SU-DHL-6 (cell line): ENCODE measurements around the gene RNF152.

Source experiments
- H2AFZ ChIP-seq: fragments of 200-600 bp; sonication (generic); 2 replicates; pipeline ENCODE4 v1.6.1; 2014; ENCODE audit warnings: low read depth, mild to moderate bottlenecking, moderate library complexity, mixed read lengths, antibody characterized with exemption, low read length; ENCODE audit not compliant: severe bottlenecking
- H3F3A ChIP-seq: fragments of 200-600 bp; shearing (Covaris generic); 2 replicates; pipeline ENCODE4 v1.6.0; 2016; ENCODE audit warnings: antibody characterized with exemption, mild to moderate bottlenecking; ENCODE audit not compliant: insufficient read depth
- H3K27ac ChIP-seq: fragments of 200-600 bp; sonication (generic); 2 replicates; pipeline ENCODE4 v1.5.1; 2016; ENCODE audit warnings: low read depth, mild to moderate bottlenecking, low read length, moderate library complexity, mixed read lengths
- H3K27me3 ChIP-seq: fragments of 200-600 bp; sonication (generic), shearing (Covaris generic); 2 replicates; pipeline ENCODE4 v1.6.0; 2014; ENCODE audit warnings: mild to moderate bottlenecking, low read length
- H3K36me3 ChIP-seq: fragments of 200-600 bp; sonication (generic); 2 replicates; pipeline ENCODE4 v1.6.1; 2014; ENCODE audit warnings: mild to moderate bottlenecking, low read length, mixed read lengths
- H3K4me2 ChIP-seq: fragments of 300-600, 200-600 bp; shearing (Covaris generic), sonication (generic); 2 replicates; pipeline ENCODE4 v1.6.0; 2014; ENCODE audit warnings: low read length, low read depth, mild to moderate bottlenecking; ENCODE audit not compliant: poor library complexity, severe bottlenecking
- H3K4me3 ChIP-seq: fragments of 200-600 bp; sonication (generic); 2 replicates; pipeline ENCODE4 v1.5.1; 2014; ENCODE audit warnings: antibody characterized with exemption, low read length, mild to moderate bottlenecking, mixed read lengths; ENCODE audit not compliant: insufficient read depth, poor library complexity, severe bottlenecking
- H3K79me2 ChIP-seq: fragments of 200-600 bp; sonication (generic); 2 replicates; pipeline ENCODE4 v1.6.1; 2014; ENCODE audit warnings: mild to moderate bottlenecking, low read length, moderate library complexity; ENCODE audit not compliant: insufficient read depth
- H3K9ac ChIP-seq: fragments of 200-600 bp; sonication (generic); 2 replicates; pipeline ENCODE4 v1.7.0; 2014; ENCODE audit warnings: mild to moderate bottlenecking, low read length
- H3K9me2 ChIP-seq: fragments of 200-600 bp; sonication (generic); replicated peaks from 2 replicates; pipeline ENCODE4 v1.6.1; 2014; ENCODE audit warnings: low read length; ENCODE audit not compliant: insufficient read depth
- H3K9me3 ChIP-seq: fragments of 200-600 bp; sonication (generic); 2 replicates; pipeline ENCODE4 v1.6.1; 2014; ENCODE audit warnings: low read length, mixed read lengths; ENCODE audit not compliant: insufficient read depth
- H4K20me1 ChIP-seq: fragments of 200-600 bp; sonication (generic); 2 replicates; pipeline ENCODE4 v1.6.1; 2014; ENCODE audit warnings: low read depth, mild to moderate bottlenecking, antibody characterized with exemption, low read length, moderate library complexity, mixed read lengths
- CTCF ChIP-seq: fragments of 200-600 bp; sonication (generic); IDR thresholded peaks from one replicate; pipeline ENCODE4 v1.5.1; 2017; ENCODE audit warnings: antibody characterized with exemption, mild to moderate bottlenecking, low read length, moderate library complexity; ENCODE audit not compliant: insufficient read depth, poor library complexity, severe bottlenecking
- EZH2phosphoT487 ChIP-seq: fragments of 200-600 bp; sonication (generic), shearing (Covaris generic); conservative IDR thresholded peaks from 2 replicates; pipeline ENCODE4 v1.6.1; 2018; ENCODE audit warnings: mild to moderate bottlenecking, antibody characterized with exemption, low read length, moderate library complexity, mixed read lengths

The RNF152 gene

GRCh38 chr18:61869636-61870035, 23.2 kb downstream of the RNF152 start:
- TF ChIP-seq CTCF = no peak
- no peak overlapping the region for H3K27ac ChIP-seq
- no peaks in the 10 kb centered on the region for H3K9me3 ChIP-seq
- H3K9ac ChIP-seq = no peak overlapping the region
- no peaks in the 10 kb centered on the region for H3K9me2 ChIP-seq
- H3K27me3 ChIP-seq = no peaks in the 10 kb centered on the region
- H3F3A ChIP-seq = no peaks in the 10 kb centered on the region
- no peaks in the 10 kb centered on the region for H3K79me2 ChIP-seq
- no peak overlapping the region for H3K4me3 ChIP-seq
- H4K20me1 ChIP-seq = no peaks in the 10 kb centered on the region
- no peak overlapping the region for H3K4me2 ChIP-seq
- H2AFZ ChIP-seq = no peak overlapping the region
- H3K36me3 ChIP-seq = no peaks in the 10 kb centered on the region

- H3K27ac ChIP-seq = no peak overlapping the region
- no peaks in the 10 kb centered on the region for H4K20me1 ChIP-seq
- H2AFZ ChIP-seq = no peak overlapping the region
- no peaks in the 10 kb centered on the region for H3K9me2 ChIP-seq
- no peak for TF ChIP-seq CTCF
- no peak for TF ChIP-seq EZH2phosphoT487
- no peak overlapping the region for H3K9ac ChIP-seq
- H3F3A ChIP-seq = no peaks in the 10 kb centered on the region
- no peaks in the 10 kb centered on the region for H3K27me3 ChIP-seq
- no peaks in the 10 kb centered on the region for H3K36me3 ChIP-seq
- no peak overlapping the region for H3K4me3 ChIP-seq
- H3K9me3 ChIP-seq = no peaks in the 10 kb centered on the region
- H3K79me2 ChIP-seq = no peaks in the 10 kb centered on the region
- H3K4me2 ChIP-seq = no peak overlapping the region
Observed at GRCh38 chr18:61865466-61866175, 27.2 kb downstream of the RNF152 start.

GRCh38 chr18:61861372-61861771, 31.4 kb downstream of the RNF152 start:
- H3K9me2 ChIP-seq = no peaks in the 10 kb centered on the region
- H4K20me1 ChIP-seq = no peaks in the 10 kb centered on the region
- no peaks in the 10 kb centered on the region for H3K27me3 ChIP-seq
- H3K36me3 ChIP-seq = no peaks in the 10 kb centered on the region
- no peaks in the 10 kb centered on the region for H3F3A ChIP-seq
- H3K79me2 ChIP-seq = no peaks in the 10 kb centered on the region
- no peaks in the 10 kb centered on the region for H3K9me3 ChIP-seq
- no peak overlapping the region for H3K9ac ChIP-seq
- H3K4me2 ChIP-seq = no peak overlapping the region
- H2AFZ ChIP-seq = no peak overlapping the region
- H3K4me3 ChIP-seq = no peak overlapping the region
- H3K27ac ChIP-seq = no peak overlapping the region
- no peak for TF ChIP-seq EZH2phosphoT487
- TF ChIP-seq CTCF = no peak
